GM12875 (cell line): ENCODE measurements around the gene IFITM5.
"Not testable (repeated sequence)": the region's sequence is repeated elsewhere in the genome, so short reads cannot be mapped to it uniquely, and the experiment has no call there.

ENCODE experiments used
- H3K4me3 ChIP-seq: one replicate; pipeline ENCODE4 v1.5.1; 2011; ENCODE audit warnings: low read depth, low read length, control low read depth
- CTCF ChIP-seq: IDR thresholded peaks from 2 replicates; pipeline ENCODE4 v1.5.1; 2011; ENCODE audit warnings: low read depth, mild to moderate bottlenecking, control low read depth, inconsistent platforms, low read length, moderate library complexity, borderline replicate concordance; ENCODE audit not compliant: insufficient read depth

The IFITM5 gene

GRCh38 chr11:312092-312816, 12.9 kb upstream of the IFITM5 start:
- H3K4me3 ChIP-seq, result no peak overlapping the region
- no peak for TF ChIP-seq CTCF

GRCh38 chr11:311013-311748, 11.9 kb upstream of the IFITM5 start:
- H3K4me3 ChIP-seq, result not testable (repeated sequence)

- H3K4me3 ChIP-seq, result peak overlapping the region; percentile 56
Measured at GRCh38 chr11:309979-310572, 10.8 kb upstream of the IFITM5 start.

GRCh38 chr11:308740-309665, 9.7 kb upstream of the IFITM5 start:
- H3K4me3 ChIP-seq, result peak overlapping the region; percentile 56

- H3K4me3 ChIP-seq, result peak within 1 kb of the TSS; percentile 66
- peak; percentile 14; the same call in 1 of the 2 replicates for TF ChIP-seq CTCF
Measured at GRCh38 chr11:307766-308708, 8.7 kb upstream of the IFITM5 start, which contains the start of gene IFITM2. Gene IFITM2, plus strand, starts transcription at chr11:307816. Its CDS starts 377 bp downstream, at chr11:308193.

GRCh38 chr11:306645-307371, 7.5 kb upstream of the IFITM5 start:
- no peak overlapping the region for H3K4me3 ChIP-seq
- TF ChIP-seq CTCF, result no peak

GRCh38 chr11:305844-306211, 6.5 kb upstream of the IFITM5 start:
- H3K4me3 ChIP-seq, result no peak overlapping the region
- no peak for TF ChIP-seq CTCF
